Skin epidermis (tissue), 12 donors: ENCODE measurements around the gene PLPP2.

Source experiments
- H3K27ac ChIP-seq, 21 experiments: fragments of 200-600 bp; sonication (generic) in 11 of 21; one replicate each; pipeline ENCODE4 v1.5.0; 2020; ENCODE audit warnings: mild to moderate bottlenecking in 3 of 21, inconsistent platforms in 2 of 21, moderate library complexity in 2 of 21
- H3K4me3 ChIP-seq, 7 experiments: fragments of 200-600 bp; sonication (generic) in 2 of 7; one replicate each; pipeline ENCODE4 v1.5.0; 2020; ENCODE audit warnings: inconsistent platforms in 2 of 7, mild to moderate bottlenecking in 2 of 7, moderate library complexity in 1 of 7

PLPP2 gene

GRCh38 chr19:294946-295686 lies 3.9 kb upstream of the PLPP2 start:
- Histone ChIP-seq H3K4me3 (no peak overlapping the region), H3K27ac (no peak overlapping the region)

- no peak overlapping the region for H3K27ac ChIP-seq
- H3K4me3 ChIP-seq: no peak overlapping the region
Measured at GRCh38 chr19:294341-294945, 3.2 kb upstream of the PLPP2 start.

GRCh38 chr19:293436-294110 lies 2.4 kb upstream of the PLPP2 start:
- Histone ChIP-seq H3K4me3 (no peak overlapping the region), H3K27ac (no peak overlapping the region)

GRCh38 chr19:292951-293350 lies 1.7 kb upstream of the PLPP2 start:
- H3K4me3 ChIP-seq: no peak overlapping the region
- no peak overlapping the region for H3K27ac ChIP-seq

- Histone ChIP-seq H3K27ac (peak overlapping the region in 1 of 21 experiments; percentile 65), H3K4me3 (no peak overlapping the region)
Measured at GRCh38 chr19:292281-292884, 1.2 kb upstream of the PLPP2 start.

GRCh38 chr19:291561-292280 lies 518 bp upstream of the PLPP2 start:
- peak overlapping the region in 2 of 7 experiments; percentile 14 to 27 for H3K4me3 ChIP-seq
- peak overlapping the region in 2 of 21 experiments; percentile 40 to 65 for H3K27ac ChIP-seq

GRCh38 chr19:290372-291005 lies 714 bp downstream of the PLPP2 start:
- H3K4me3 ChIP-seq: peak overlapping the region; percentile 31 to 49 (median 44)
- H3K27ac ChIP-seq: peak overlapping the region; percentile 8 to 92 (median 82)

- peak overlapping the region in 5 of 7 experiments; percentile 35 to 49 (median 44) for H3K4me3 ChIP-seq
Measured at GRCh38 chr19:289651-290371, 1.4 kb downstream of the PLPP2 start.

GRCh38 chr19:288911-289310 lies 2.3 kb downstream of the PLPP2 start:
- no peak overlapping the region for H3K4me3 ChIP-seq
- peak overlapping the region in 3 of 21 experiments; percentile 34 to 87 (median 74) for H3K27ac ChIP-seq

More at GRCh38 chr19:289651-290371, 1.4 kb downstream of the PLPP2 start:
- H3K27ac ChIP-seq: peak overlapping the region; percentile 26 to 92 (median 82)

GRCh38 chr19:287381-287871 lies 3.8 kb downstream of the PLPP2 start:
- peak overlapping the region in 1 of 21 experiments; percentile 16 for H3K27ac ChIP-seq
- no peak overlapping the region for H3K4me3 ChIP-seq

- H3K4me3 ChIP-seq: no peak overlapping the region
- no peak overlapping the region for H3K27ac ChIP-seq
Measured at GRCh38 chr19:283395-283794, 7.8 kb downstream of the PLPP2 start.

GRCh38 chr19:282501-282900 lies 8.7 kb downstream of the PLPP2 start:
- Histone ChIP-seq H3K4me3 (no peak overlapping the region), H3K27ac (no peak overlapping the region)

- H3K4me3 ChIP-seq: no peak overlapping the region
- no peak overlapping the region for H3K27ac ChIP-seq
Measured at GRCh38 chr19:281992-282391, 9.2 kb downstream of the PLPP2 start.

- Histone ChIP-seq H3K27ac (no peak overlapping the region), H3K4me3 (no peak overlapping the region)
Measured at GRCh38 chr19:281156-281853, 9.9 kb downstream of the PLPP2 start.

GRCh38 chr19:280541-281009 lies 10.6 kb downstream of the PLPP2 start:
- Histone ChIP-seq H3K4me3 (no peak overlapping the region), H3K27ac (no peak overlapping the region)

- Histone ChIP-seq H3K4me3 (no peak overlapping the region), H3K27ac (no peak overlapping the region)
Measured at GRCh38 chr19:279656-280055, 11.5 kb downstream of the PLPP2 start.

- Histone ChIP-seq H3K27ac (no peak overlapping the region), H3K4me3 (no peak overlapping the region)
Measured at GRCh38 chr19:279231-279630, 12.0 kb downstream of the PLPP2 start.
